Stomach (tissue), 9 donors: ENCODE data around the gene DLX2. TPM values are rescaled to one million over a fixed set of nuclear protein-coding genes. Genes with fewer than 3 reads are reported as not detected.

Source experiments
- DNase-seq, 2 donors: peaks; one replicate each; pipeline versions ENCODE4 v3.0.0 to v3.0.0-alpha.2; 2013 to 2019
- H3K27ac ChIP-seq, 5 donors: fragments of 200-600 bp in 4 of 5; sonication (generic) in 4 of 5; one replicate each; pipeline ENCODE4 v1.5.1; 2013 to 2019; ENCODE audit warnings: mild to moderate bottlenecking in 1 of 5, moderate library complexity in 1 of 5
- H3K27me3 ChIP-seq, 3 donors: fragments of 200-600 bp; sonication (generic); one replicate each; pipeline ENCODE4 v1.5.1; 2017 to 2019; ENCODE audit warnings: mixed run types in 1 of 3
- H3K36me3 ChIP-seq, 4 donors: fragments of 200-600 bp; sonication (generic); 1 replicate in 3 of 4; 2 replicates in 1 of 4; pipeline ENCODE4 v1.5.1; 2016 to 2019
- H3K4me1 ChIP-seq, 4 donors: fragments of 200-600 bp; sonication (generic); one replicate each; pipeline ENCODE4 v1.5.1; 2016 to 2019
- H3K4me3 ChIP-seq, 4 donors: fragments of 200-600 bp; sonication (generic) in 3 of 4; one replicate each; pipeline ENCODE4 v1.5.1; 2016 to 2019; ENCODE audit warnings: mild to moderate bottlenecking in 1 of 4
- H3K9me3 ChIP-seq, 4 donors: fragments of 200-600 bp; sonication (generic); one replicate each; pipeline ENCODE4 v1.5.1; 2016 to 2019
- CTCF ChIP-seq, 7 experiments: fragments of 450-650 bp in 4 of 7; fragments of 200-600 bp in 3 of 7; sonication (generic) in 3 of 7; IDR thresholded peaks; one replicate each; pipeline ENCODE4 v1.5.1; 2016 to 2019; ENCODE audit warnings: antibody characterized with exemption in 7 of 7, control low read depth in 2 of 7, mild to moderate bottlenecking in 1 of 7
- EP300 ChIP-seq: sonication (generic); formaldehyde crosslinking; IDR thresholded peaks from one replicate; pipeline ENCODE4 v1.6.1; 2017; ENCODE audit warnings: antibody characterized with exemption
- POLR2A ChIP-seq, 4 donors: fragments of 450-650 bp; IDR thresholded peaks; one replicate each; pipeline ENCODE4 v1.6.1; 2016; ENCODE audit warnings: antibody characterized with exemption in 4 of 4, control low read depth in 2 of 4, mild to moderate bottlenecking in 1 of 4, moderate library complexity in 1 of 4
- POLR2AphosphoS5 ChIP-seq, 3 donors: sonication (generic); formaldehyde crosslinking; IDR thresholded peaks; one replicate each; pipeline ENCODE4 v1.6.1; 2016; ENCODE audit warnings: antibody characterized with exemption in 3 of 3
- WGBS, 5 donors: extraction: QIAGEN DNeasy Blood & Tissue Kit in 3 of 5; methylation state at CpG; one replicate each; pipeline versions ENCODE4 v1.1.5 to v1.1.7; 2013 to 2018; 5-methylcytosine and 5-hydroxymethylcytosine counted together
- intact Hi-C: fragments of 100-400 bp; cut with DNase I; formaldehyde crosslinking; loops from one replicate; pipeline ENCODE4 v1.15.1; 2023; ENCODE audit warnings: low total_unique reads
- polyA plus RNA-seq, 3 donors: library from polyadenylated mRNA; stranded (reverse); fragments of 200-250 nt; gene quantifications; one replicate each; pipeline ENCODE4 v1.2.3, GENCODE V29; 2013
- total RNA-seq, 5 donors: library from RNA; depleted of rRNA; stranded (reverse); fragments of >200 nt; gene quantifications; one replicate each; pipeline versions ENCODE4 v1.1.0 to v1.2.3, GENCODE V29; 2014 to 2016
- donor health status: healthy with polysubstance abuse.
- donor health status: Bipolar disorder and iron deficiency.
- donor health status: healthy.

The DLX2 gene
- total and polyA plus RNA-seq, 8 donors: 0.03 TPM; not detected in 7

- peak overlapping the region; percentile 15 to 57 (median 24) for H3K4me3 ChIP-seq
- no peaks in the 10 kb centered on the region for H3K36me3 ChIP-seq
- 2 to 5% (median 4%) methylated on average over 43 to 55 of the region's 55 CpGs for WGBS, 5 donors
- H3K27me3 ChIP-seq: peaks cover 77 to 100% (median 100%) of the 10 kb centered on the region in 3 donors
- peak in 1 of 2 donors; percentile 75 for DNase-seq
- intact Hi-C loops: no loop called here
- H3K9me3 ChIP-seq: no peaks in the 10 kb centered on the region
- TF ChIP-seq CTCF (IDR thresholded peaks at IDR 0.05) (no peak), POLR2A (IDR thresholded peaks at IDR 0.05) (no peak)
- H3K27ac ChIP-seq: no peak overlapping the region
- H3K4me1 ChIP-seq: peaks cover 63 to 81% (median 70%) of the 10 kb centered on the region in 4 donors
Observed at GRCh38 chr2:172096626-172097547, 5.8 kb downstream of the DLX2 start.

GRCh38 chr2:172095905-172096625 lies 6.6 kb downstream of the DLX2 start:
- Histone ChIP-seq H3K27ac (no peak overlapping the region), H3K4me1 (peaks cover 54 to 73% (median 61%) of the 10 kb centered on the region in 4 donors), H3K4me3 (peak overlapping the region; percentile 15 to 57 (median 41)), H3K9me3 (no peaks in the 10 kb centered on the region), H3K27me3 (peaks cover 70 to 100% (median 99%) of the 10 kb centered on the region in 3 donors), H3K36me3 (no peaks in the 10 kb centered on the region)
- peak in 1 of 2 donors; percentile 33 for DNase-seq
- no peak for TF ChIP-seq POLR2AphosphoS5 (IDR thresholded peaks at IDR 0.05)
- no peak for TF ChIP-seq POLR2A (IDR thresholded peaks at IDR 0.05)
- no peak for TF ChIP-seq EP300
- no peak for TF ChIP-seq CTCF (IDR thresholded peaks at IDR 0.05)
- WGBS, 5 donors: 4 to 10% (median 8%) methylated on average over 32 to 40 of the region's 40 CpGs
- intact Hi-C loops: no loop called here

GRCh38 chr2:172095146-172095904 lies 7.4 kb downstream of the DLX2 start:
- Histone ChIP-seq H3K4me3 (peak overlapping the region; percentile 31 to 57 (median 41)), H3K27me3 (peaks cover 72 to 100% (median 99%) of the 10 kb centered on the region in 3 donors), H3K27ac (no peak overlapping the region), H3K36me3 (no peaks in the 10 kb centered on the region), H3K4me1 (peaks cover 47 to 65% (median 54%) of the 10 kb centered on the region in 4 donors), H3K9me3 (no peaks in the 10 kb centered on the region)
- TF ChIP-seq EP300 (no peak), CTCF (IDR thresholded peaks at IDR 0.05) (no peak), POLR2A (IDR thresholded peaks at IDR 0.05) (no peak), POLR2AphosphoS5 (IDR thresholded peaks at IDR 0.05) (no peak)
- intact Hi-C loops: no loop called here
- DNase-seq: peak; percentile 54 to 84
- WGBS, 5 donors: 1 to 3% (median 2%) methylated on average over 43 to 51 of the region's 51 CpGs
